Uterus (tissue), 4 donors: ENCODE data around the gene CCDC174. TPM values are rescaled to one million over a fixed set of nuclear protein-coding genes. Genes with fewer than 3 reads are reported as not detected.

Source experiments
- DNase-seq, 2 donors: peaks; one replicate each; pipeline ENCODE4 v3.0.0-alpha.2; 2019 to 2020
- H3K27ac ChIP-seq, 2 donors: fragments of 200-600 bp; sonication (generic); 1 replicate in 1 of 2; 2 replicates in 1 of 2; pipeline ENCODE4 v1.5.1; 2016 to 2018
- H3K27me3 ChIP-seq, 2 donors: fragments of 200-600 bp; sonication (generic); one replicate each; pipeline ENCODE4 v1.5.1; 2018 to 2019; ENCODE audit warnings: control low read depth in 1 of 2
- H3K36me3 ChIP-seq, 2 donors: fragments of 200-600 bp; sonication (generic); one replicate each; pipeline ENCODE4 v1.5.1; 2019; ENCODE audit warnings: control low read depth in 1 of 2
- H3K4me1 ChIP-seq, 2 donors: fragments of 200-600 bp; sonication (generic); one replicate each; pipeline ENCODE4 v1.5.1; 2018 to 2019; ENCODE audit warnings: control low read depth in 1 of 2
- H3K4me3 ChIP-seq, 2 donors: fragments of 200-600 bp; sonication (generic); 1 replicate in 1 of 2; 2 replicates in 1 of 2; pipeline ENCODE4 v1.5.1; 2018 to 2019; ENCODE audit warnings: mild to moderate bottlenecking in 1 of 2
- H3K9me3 ChIP-seq, 2 donors: fragments of 200-600 bp; sonication (generic); one replicate each; pipeline ENCODE4 v1.5.1; 2019; ENCODE audit warnings: control low read depth in 1 of 2
- CTCF ChIP-seq, 4 experiments: fragments of 200-600 bp in 2 of 4; fragments of 450-650 bp in 2 of 4; sonication (generic) in 2 of 4; IDR thresholded peaks; one replicate each; pipeline ENCODE4 v1.5.1; 2016 to 2019; ENCODE audit warnings: antibody characterized with exemption in 4 of 4, mild to moderate bottlenecking in 2 of 4, moderate library complexity in 1 of 4
- POLR2A ChIP-seq, 2 donors: fragments of 450-650 bp; IDR thresholded peaks; one replicate each; pipeline ENCODE4 v1.6.1; 2016; ENCODE audit warnings: antibody characterized with exemption in 2 of 2, mild to moderate bottlenecking in 1 of 2, moderate library complexity in 1 of 2
- intact Hi-C: fragments of 100-400 bp; cut with DNase I; formaldehyde crosslinking; loops from one replicate; pipeline ENCODE4 v1.15.1; 2023; ENCODE audit warnings: low total_unique reads
- total RNA-seq, 4 donors: library from RNA; depleted of rRNA in 3 of 4; stranded (reverse); fragments of >200 nt in 3 of 4; gene quantifications; one replicate each; pipeline versions ENCODE4 v1.1.0 to v1.2.4, GENCODE V29; 2014 to 2023
- donor health status: DM: yes; HTN: yes; CAD: no.

The CCDC174 gene
- total RNA-seq, 4 donors from 2014 or later, result 5.3 to 33.1 (median 14.4) TPM

GRCh38 chr3:14678015-14678503 is 26.5 kb downstream of the CCDC174 start:
- no peak overlapping the region for H3K27ac ChIP-seq
- intact Hi-C loops, result no loop called here
- H3K9me3 ChIP-seq, result no peaks in the 10 kb centered on the region
- H3K36me3 ChIP-seq, result no peaks in the 10 kb centered on the region
- no peak overlapping the region for H3K4me3 ChIP-seq
- no peaks in the 10 kb centered on the region for H3K27me3 ChIP-seq
- DNase-seq, result no peak
- TF ChIP-seq CTCF (IDR thresholded peaks at IDR 0.05), result no peak
- no peaks in the 10 kb centered on the region for H3K4me1 ChIP-seq

- TF ChIP-seq CTCF (IDR thresholded peaks at IDR 0.05) (no peak), POLR2A (IDR thresholded peaks at IDR 0.05) (no peak)
- intact Hi-C loops, result loop anchor here (10.0 kb wide), 1 partner anchor 105 kb away; no protein-coding TSS in a partner anchor
Measured at GRCh38 chr3:14680115-14680514, 28.6 kb downstream of the CCDC174 start.

DNA sequence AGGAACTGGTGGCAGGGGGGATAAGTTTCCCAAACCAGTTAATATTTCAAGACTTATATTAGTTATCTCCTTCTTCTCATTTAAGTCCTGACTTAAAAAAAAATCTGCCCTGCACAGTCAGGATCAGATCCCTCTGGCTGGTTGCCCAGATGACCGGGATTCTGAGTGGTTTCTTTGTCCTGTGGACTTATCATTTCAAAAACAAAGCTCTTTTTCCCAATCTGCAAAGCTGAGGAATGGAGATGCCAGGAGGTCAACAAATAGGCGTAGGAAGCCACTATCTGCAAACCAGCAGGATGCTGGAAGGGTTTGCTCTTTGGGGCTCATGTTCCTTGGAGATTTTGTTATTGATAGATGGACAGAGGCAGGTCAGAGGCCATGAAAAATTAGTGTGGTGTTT is 29.2 kb downstream of the CCDC174 start:
- Histone ChIP-seq H3K4me1 (no peaks in the 10 kb centered on the region), H3K27ac (no peak overlapping the region), H3K27me3 (no peaks in the 10 kb centered on the region), H3K4me3 (no peak overlapping the region), H3K9me3 (no peaks in the 10 kb centered on the region), H3K36me3 (no peaks in the 10 kb centered on the region)
- intact Hi-C loops, result loop anchor here (10.0 kb wide), 1 partner anchor 104 kb away; no protein-coding TSS in a partner anchor
- no peak for TF ChIP-seq POLR2A (IDR thresholded peaks at IDR 0.05)
- DNase-seq, result no peak

More at GRCh38 chr3:14680115-14680514, 28.6 kb downstream of the CCDC174 start:
- H3K36me3 ChIP-seq, result no peaks in the 10 kb centered on the region
- no peaks in the 10 kb centered on the region for H3K4me1 ChIP-seq
- no peak for DNase-seq
- H3K27me3 ChIP-seq, result no peaks in the 10 kb centered on the region
- H3K27ac ChIP-seq, result no peak overlapping the region
- H3K4me3 ChIP-seq, result no peak overlapping the region
- no peaks in the 10 kb centered on the region for H3K9me3 ChIP-seq

DNA sequence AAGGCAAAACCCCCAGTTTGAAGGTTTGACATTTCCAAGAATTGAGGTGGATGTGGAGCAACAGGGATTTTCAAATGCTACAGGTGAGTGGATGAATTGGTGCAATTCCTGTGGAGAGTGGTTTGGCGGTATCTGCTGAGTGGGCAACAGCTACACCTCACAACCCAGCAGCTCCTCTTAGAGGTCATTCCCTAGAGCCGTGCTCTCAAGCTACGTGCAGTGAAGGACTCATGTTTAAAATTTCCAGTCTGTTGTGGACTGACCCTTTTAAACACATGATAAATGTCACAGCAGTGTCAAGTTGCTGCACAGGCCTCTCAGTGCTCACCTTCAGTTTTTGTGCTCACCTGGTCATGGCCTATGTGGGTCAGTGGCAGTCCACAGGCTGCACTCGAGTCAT is 32.9 kb downstream of the CCDC174 start:
- H3K36me3 ChIP-seq, result no peaks in the 10 kb centered on the region
- H3K9me3 ChIP-seq, result no peaks in the 10 kb centered on the region
- H3K4me3 ChIP-seq, result no peak overlapping the region
- DNase-seq, result no peak
- H3K4me1 ChIP-seq, result no peaks in the 10 kb centered on the region
- intact Hi-C loops, result loop anchor here (10.0 kb wide), 1 partner anchor 100 kb away; no protein-coding TSS in a partner anchor
- H3K27ac ChIP-seq, result no peak overlapping the region
- H3K27me3 ChIP-seq, result no peaks in the 10 kb centered on the region
- TF ChIP-seq CTCF (IDR thresholded peaks at IDR 0.05), result no peak
- TF ChIP-seq POLR2A (IDR thresholded peaks at IDR 0.05), result no peak

- intact Hi-C loops, result loop anchor here (10.0 kb wide), 1 partner anchor 100 kb away; no protein-coding TSS in a partner anchor
- Histone ChIP-seq H3K9me3 (no peaks in the 10 kb centered on the region), H3K4me3 (no peak overlapping the region), H3K4me1 (no peaks in the 10 kb centered on the region), H3K36me3 (no peaks in the 10 kb centered on the region), H3K27me3 (no peaks in the 10 kb centered on the region), H3K27ac (no peak overlapping the region)
- TF ChIP-seq POLR2A (IDR thresholded peaks at IDR 0.05), result no peak
- TF ChIP-seq CTCF (IDR thresholded peaks at IDR 0.05), result no peak
- DNase-seq, result no peak
Measured at GRCh38 chr3:14685179-14685578, 33.6 kb downstream of the CCDC174 start.

DNA sequence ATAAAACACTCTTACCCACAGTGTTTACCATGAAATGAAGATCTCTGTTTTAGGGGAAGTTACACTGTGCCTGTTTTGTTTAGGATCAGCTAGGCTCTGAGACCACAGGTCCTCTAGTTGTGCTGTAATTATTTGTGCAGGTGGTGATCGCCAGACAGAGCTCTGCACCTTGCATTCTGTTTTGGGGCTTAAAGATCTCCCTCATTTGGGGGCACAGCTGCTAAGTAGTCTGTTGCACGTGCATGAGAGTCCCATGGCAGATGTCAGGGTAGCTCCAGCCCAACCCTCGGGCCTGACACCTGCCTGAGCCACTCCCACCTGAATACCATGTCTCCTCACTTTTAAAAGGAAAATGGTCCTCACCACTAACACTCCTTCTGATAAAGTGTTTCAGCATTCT is 35.8 kb downstream of the CCDC174 start:
- Histone ChIP-seq H3K9me3 (no peaks in the 10 kb centered on the region), H3K27me3 (no peaks in the 10 kb centered on the region), H3K27ac (no peak overlapping the region), H3K4me3 (no peak overlapping the region), H3K36me3 (no peaks in the 10 kb centered on the region), H3K4me1 (no peaks in the 10 kb centered on the region)
- TF ChIP-seq POLR2A (IDR thresholded peaks at IDR 0.05) (no peak), CTCF (IDR thresholded peaks at IDR 0.05) (no peak)
- DNase-seq, result no peak
- intact Hi-C loops, result loop anchor here (10.0 kb wide), 1 partner anchor 97 kb away; no protein-coding TSS in a partner anchor
